Astrocyte (in vitro differentiated cells and primary cell): ENCODE results near the gene PLXNA3.

Experiments
- EZH2 ChIP-seq: IDR thresholded peaks from 2 replicates; pipeline ENCODE4 v1.6.1; 2012; ENCODE audit warnings: mild to moderate bottlenecking, low read length, inconsistent platforms; ENCODE audit not compliant: insufficient read depth
- TF ChIP-seq, protein P1 (sequence below): IDR thresholded peaks from 2 replicates; pipeline ENCODE4 v1.5.1; 2011; ENCODE audit warnings: low read depth, mild to moderate bottlenecking, inconsistent platforms, low read length, moderate library complexity; ENCODE audit not compliant: insufficient read depth

DNA sequence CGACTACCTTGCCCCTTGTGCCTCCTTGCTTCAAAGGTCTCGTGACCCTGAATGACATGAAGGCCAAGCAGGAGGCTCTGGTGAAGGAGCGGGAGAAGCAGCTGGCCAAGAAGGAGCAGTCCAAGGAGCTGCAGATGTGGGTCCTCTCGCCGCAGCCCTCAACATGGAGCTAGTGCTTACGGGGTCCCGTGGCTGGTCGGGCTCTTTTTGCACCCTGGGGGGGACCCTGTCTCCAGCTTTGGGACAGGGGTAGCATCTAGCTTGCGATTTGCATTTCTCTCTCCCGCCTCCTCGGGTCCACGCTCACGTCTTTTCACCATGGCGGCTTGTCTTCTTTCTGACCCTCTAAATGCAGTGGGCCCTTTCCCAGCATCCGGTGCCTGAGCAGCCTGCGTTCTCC, 12.3 kb upstream of the PLXNA3 start:
- TF ChIP-seq, protein P1, sequence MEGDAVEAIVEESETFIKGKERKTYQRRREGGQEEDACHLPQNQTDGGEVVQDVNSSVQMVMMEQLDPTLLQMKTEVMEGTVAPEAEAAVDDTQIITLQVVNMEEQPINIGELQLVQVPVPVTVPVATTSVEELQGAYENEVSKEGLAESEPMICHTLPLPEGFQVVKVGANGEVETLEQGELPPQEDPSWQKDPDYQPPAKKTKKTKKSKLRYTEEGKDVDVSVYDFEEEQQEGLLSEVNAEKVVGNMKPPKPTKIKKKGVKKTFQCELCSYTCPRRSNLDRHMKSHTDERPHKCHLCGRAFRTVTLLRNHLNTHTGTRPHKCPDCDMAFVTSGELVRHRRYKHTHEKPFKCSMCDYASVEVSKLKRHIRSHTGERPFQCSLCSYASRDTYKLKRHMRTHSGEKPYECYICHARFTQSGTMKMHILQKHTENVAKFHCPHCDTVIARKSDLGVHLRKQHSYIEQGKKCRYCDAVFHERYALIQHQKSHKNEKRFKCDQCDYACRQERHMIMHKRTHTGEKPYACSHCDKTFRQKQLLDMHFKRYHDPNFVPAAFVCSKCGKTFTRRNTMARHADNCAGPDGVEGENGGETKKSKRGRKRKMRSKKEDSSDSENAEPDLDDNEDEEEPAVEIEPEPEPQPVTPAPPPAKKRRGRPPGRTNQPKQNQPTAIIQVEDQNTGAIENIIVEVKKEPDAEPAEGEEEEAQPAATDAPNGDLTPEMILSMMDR: no peak
- TF ChIP-seq EZH2: no peak
